ENCODE measurements around the gene DPM3. TPM values are rescaled to one million over a fixed set of nuclear protein-coding genes. Genes with fewer than 3 reads are reported as not detected.
A peak's percentile ranks its signal among the peaks of the same experiment; 100 is the strongest.

The DPM3 gene
- total RNA-seq, 1 donor from 2014 or later: 61.3 TPM

DNA sequence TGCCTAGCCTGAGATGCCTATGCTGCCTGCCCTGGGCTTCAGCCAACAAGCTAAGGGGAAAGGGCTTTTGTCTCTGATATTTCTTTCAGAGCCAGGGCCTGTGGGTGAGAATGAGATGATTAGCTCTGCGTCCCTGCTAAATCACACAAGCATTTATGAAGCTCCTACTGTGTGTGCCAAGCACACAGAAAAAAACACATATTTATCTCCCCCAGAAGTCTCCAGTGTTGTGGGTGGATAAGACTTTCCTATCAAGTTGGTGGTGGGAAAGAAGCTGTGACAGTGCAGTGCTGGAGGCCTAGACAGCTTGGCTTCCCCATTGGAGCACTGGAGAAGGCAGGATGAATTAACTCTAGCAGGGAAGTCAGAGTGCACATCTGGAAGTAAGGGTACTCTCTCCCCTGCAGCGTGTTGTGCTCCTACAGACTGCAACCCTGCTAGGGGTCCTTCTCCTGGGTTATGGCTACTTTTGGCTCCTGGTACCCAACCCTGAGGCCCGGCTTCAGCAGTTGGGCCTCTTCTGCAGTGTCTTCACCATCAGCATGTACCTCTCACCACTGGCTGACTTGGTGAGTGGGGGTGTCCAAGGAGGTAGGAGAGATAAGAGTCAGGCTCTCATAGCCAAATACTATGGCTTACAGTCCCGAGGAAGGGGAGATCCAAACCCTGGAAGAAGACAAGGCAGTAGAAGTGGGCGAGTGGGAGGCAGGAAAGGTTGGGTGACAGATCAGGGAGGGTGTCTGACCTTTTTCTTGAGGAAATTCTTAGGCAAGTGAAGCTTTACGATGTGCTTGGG, 3.0 kb downstream of the DPM3 start:
- H3K4me1 Mint-ChIP-seq (ENCODE audit: unreplicated experiment): peaks cover 53% of the 10 kb centered on the region
- peak overlapping the region; percentile 95 for H3K4me3 Mint-ChIP-seq (ENCODE audit: unreplicated experiment)
- peaks cover 12% of the 10 kb centered on the region for H3K27me3 Mint-ChIP-seq (ENCODE audit: unreplicated experiment)
- TF ChIP-seq, protein P1, sequence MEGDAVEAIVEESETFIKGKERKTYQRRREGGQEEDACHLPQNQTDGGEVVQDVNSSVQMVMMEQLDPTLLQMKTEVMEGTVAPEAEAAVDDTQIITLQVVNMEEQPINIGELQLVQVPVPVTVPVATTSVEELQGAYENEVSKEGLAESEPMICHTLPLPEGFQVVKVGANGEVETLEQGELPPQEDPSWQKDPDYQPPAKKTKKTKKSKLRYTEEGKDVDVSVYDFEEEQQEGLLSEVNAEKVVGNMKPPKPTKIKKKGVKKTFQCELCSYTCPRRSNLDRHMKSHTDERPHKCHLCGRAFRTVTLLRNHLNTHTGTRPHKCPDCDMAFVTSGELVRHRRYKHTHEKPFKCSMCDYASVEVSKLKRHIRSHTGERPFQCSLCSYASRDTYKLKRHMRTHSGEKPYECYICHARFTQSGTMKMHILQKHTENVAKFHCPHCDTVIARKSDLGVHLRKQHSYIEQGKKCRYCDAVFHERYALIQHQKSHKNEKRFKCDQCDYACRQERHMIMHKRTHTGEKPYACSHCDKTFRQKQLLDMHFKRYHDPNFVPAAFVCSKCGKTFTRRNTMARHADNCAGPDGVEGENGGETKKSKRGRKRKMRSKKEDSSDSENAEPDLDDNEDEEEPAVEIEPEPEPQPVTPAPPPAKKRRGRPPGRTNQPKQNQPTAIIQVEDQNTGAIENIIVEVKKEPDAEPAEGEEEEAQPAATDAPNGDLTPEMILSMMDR (IDR thresholded peaks at IDR 0.05): no peak
- no peak for DNase-seq (ENCODE audit: extremely low spot score, unreplicated experiment)
- H3K27ac Mint-ChIP-seq (ENCODE audit: unreplicated experiment): peak overlapping the region; percentile 99
- H3K9me3 Mint-ChIP-seq (ENCODE audit: unreplicated experiment): no peaks in the 10 kb centered on the region
- peaks cover 11% of the 10 kb centered on the region for H3K36me3 Mint-ChIP-seq (ENCODE audit: unreplicated experiment)

DNA sequence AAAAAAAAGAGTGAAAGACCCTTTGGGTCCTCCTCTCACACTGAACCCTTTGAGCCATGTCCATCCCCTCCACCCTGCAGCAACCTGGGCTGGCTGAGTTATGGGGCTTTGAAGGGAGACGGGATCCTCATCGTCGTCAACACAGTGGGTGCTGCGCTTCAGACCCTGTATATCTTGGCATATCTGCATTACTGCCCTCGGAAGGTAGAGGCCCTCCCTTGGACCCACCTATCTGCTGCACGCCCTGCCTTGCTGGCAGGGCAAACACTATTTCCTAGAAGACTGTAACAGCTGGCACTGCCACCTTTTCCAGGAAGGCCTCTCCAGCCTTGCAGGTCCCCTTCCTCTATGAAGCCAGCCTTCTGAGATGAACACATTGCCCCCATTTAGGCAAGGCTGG, 3.6 kb downstream of the DPM3 start:
- H3K27ac Mint-ChIP-seq (ENCODE audit: unreplicated experiment): peak overlapping the region; percentile 99
- DNase-seq (ENCODE audit: extremely low spot score, unreplicated experiment): no peak
- peaks cover 55% of the 10 kb centered on the region for H3K4me1 Mint-ChIP-seq (ENCODE audit: unreplicated experiment)
- H3K9me3 Mint-ChIP-seq (ENCODE audit: unreplicated experiment): no peaks in the 10 kb centered on the region
- peak overlapping the region; percentile 95 for H3K4me3 Mint-ChIP-seq (ENCODE audit: unreplicated experiment)
- peaks cover 7% of the 10 kb centered on the region for H3K27me3 Mint-ChIP-seq (ENCODE audit: unreplicated experiment)
- TF ChIP-seq, protein P1 (IDR thresholded peaks at IDR 0.05): no peak
- H3K36me3 Mint-ChIP-seq (ENCODE audit: unreplicated experiment): peaks cover 13% of the 10 kb centered on the region

DNA sequence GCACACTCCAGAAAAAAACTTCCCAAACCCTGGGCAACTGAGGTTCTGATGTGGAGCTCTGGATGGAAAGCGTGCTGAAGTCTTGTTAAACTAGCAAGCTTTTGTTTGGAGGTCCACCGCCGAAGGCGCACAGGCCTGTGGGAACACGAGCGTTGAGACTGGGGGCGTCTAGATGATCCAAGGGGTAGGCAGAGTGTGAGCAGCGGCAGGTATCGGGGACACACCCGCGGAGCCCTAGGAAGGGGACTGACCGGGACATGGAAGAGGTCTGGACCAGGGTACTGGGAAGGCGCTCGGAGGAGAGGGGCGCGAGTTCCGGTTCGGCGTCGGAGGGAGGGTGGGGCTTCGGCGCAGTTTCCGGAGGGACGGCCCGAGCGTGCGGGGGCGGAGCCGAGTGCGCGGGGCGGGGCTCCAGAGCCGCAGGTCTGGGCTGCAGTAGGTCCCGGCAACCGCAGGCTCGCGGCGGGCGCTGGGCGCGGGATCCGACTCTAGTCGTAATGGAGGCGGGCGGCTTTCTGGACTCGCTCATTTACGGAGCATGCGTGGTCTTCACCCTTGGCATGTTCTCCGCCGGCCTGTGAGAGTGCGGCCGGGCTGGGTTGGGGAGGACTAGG, 4.8 kb downstream of the DPM3 start, which contains the start of gene SLC50A1:
Gene SLC50A1, plus strand, starts transcription at position 438 of the 614 bp plus-strand sequence. Its CDS starts 60 bp downstream, at position 498.
- Mint-ChIP-seq H3K27me3 (ENCODE audit: unreplicated experiment) (no peaks in the 10 kb centered on the region), H3K9me3 (ENCODE audit: unreplicated experiment) (no peaks in the 10 kb centered on the region), H3K4me3 (ENCODE audit: unreplicated experiment) (peak within 1 kb of the TSS; percentile 95), H3K4me1 (ENCODE audit: unreplicated experiment) (peaks cover 58% of the 10 kb centered on the region), H3K36me3 (ENCODE audit: unreplicated experiment) (peaks cover 16% of the 10 kb centered on the region), H3K27ac (ENCODE audit: unreplicated experiment) (peak within 1 kb of the TSS; percentile 99)
- TF ChIP-seq, protein P1 (IDR thresholded peaks at IDR 0.05): peak; percentile 17
- peak; percentile 98 for DNase-seq (ENCODE audit: extremely low spot score, unreplicated experiment)

DNA sequence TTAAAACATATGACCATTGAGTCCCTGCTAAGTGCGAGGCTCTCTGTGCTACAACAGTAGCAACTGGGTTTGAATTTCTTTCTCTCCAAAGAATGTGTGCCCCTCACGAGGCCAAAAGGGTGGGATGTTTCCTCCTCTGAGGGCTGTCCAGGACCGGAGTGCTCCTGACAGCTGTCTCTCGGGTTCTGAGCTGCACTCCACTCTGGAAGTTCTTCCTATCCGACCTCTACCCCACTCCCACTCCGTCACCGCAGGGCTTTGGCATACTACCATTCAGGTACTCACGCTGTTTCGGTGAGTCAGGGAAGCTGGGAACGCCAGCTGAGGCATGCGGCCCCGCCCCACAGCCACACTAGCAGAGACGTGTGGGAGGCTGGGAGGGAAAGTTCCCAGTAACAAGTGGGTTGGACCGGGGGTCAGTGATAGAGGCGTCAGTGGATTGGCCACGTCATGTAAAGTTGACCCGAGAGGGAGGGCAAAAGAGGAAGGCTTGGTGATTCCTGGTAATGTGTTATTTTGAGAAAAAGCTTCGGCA, 5.4 kb downstream of the DPM3 start:
- peaks cover 60% of the 10 kb centered on the region for H3K4me1 Mint-ChIP-seq (ENCODE audit: unreplicated experiment)
- H3K36me3 Mint-ChIP-seq (ENCODE audit: unreplicated experiment): peaks cover 16% of the 10 kb centered on the region
- H3K27ac Mint-ChIP-seq (ENCODE audit: unreplicated experiment): peak overlapping the region; percentile 99
- no peaks in the 10 kb centered on the region for H3K9me3 Mint-ChIP-seq (ENCODE audit: unreplicated experiment)
- TF ChIP-seq, protein P1 (IDR thresholded peaks at IDR 0.05): no peak
- H3K27me3 Mint-ChIP-seq (ENCODE audit: unreplicated experiment): no peaks in the 10 kb centered on the region
- DNase-seq (ENCODE audit: extremely low spot score, unreplicated experiment): no peak
- peak overlapping the region; percentile 95 for H3K4me3 Mint-ChIP-seq (ENCODE audit: unreplicated experiment)

DNA sequence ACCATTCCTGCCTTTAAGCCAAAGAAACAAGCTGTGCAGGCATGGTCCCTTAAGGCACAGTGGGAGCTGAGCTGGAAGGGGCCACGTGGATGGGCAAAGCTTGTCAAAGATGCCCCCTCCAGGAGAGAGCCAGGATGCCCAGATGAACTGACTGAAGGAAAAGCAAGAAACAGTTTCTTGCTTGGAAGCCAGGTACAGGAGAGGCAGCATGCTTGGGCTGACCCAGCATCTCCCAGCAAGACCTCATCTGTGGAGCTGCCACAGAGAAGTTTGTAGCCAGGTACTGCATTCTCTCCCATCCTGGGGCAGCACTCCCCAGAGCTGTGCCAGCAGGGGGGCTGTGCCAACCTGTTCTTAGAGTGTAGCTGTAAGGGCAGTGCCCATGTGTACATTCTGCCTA, 6.0 kb downstream of the DPM3 start:
- no peak for DNase-seq (ENCODE audit: extremely low spot score, unreplicated experiment)
- H3K27ac Mint-ChIP-seq (ENCODE audit: unreplicated experiment): peak overlapping the region; percentile 99
- peak overlapping the region; percentile 95 for H3K4me3 Mint-ChIP-seq (ENCODE audit: unreplicated experiment)
- TF ChIP-seq, protein P1 (IDR thresholded peaks at IDR 0.05): no peak
- H3K4me1 Mint-ChIP-seq (ENCODE audit: unreplicated experiment): peaks cover 61% of the 10 kb centered on the region
- H3K36me3 Mint-ChIP-seq (ENCODE audit: unreplicated experiment): peaks cover 16% of the 10 kb centered on the region
- no peaks in the 10 kb centered on the region for H3K9me3 Mint-ChIP-seq (ENCODE audit: unreplicated experiment)
- no peaks in the 10 kb centered on the region for H3K27me3 Mint-ChIP-seq (ENCODE audit: unreplicated experiment)

Measured in osteocyte (in vitro differentiated cells).